Caki2 (cell line): ENCODE data around the gene CPLX1. TPM values are rescaled to one million over a fixed set of nuclear protein-coding genes. Genes with fewer than 3 reads are reported as not detected.

Source experiments
- DNase-seq: peaks from one replicate; pipeline ENCODE4 v3.0.0-alpha.2; 2015; ENCODE audit warnings: low read depth
- in situ Hi-C: cut with HindIII; loops from 2 replicates; pipeline ENCODE4 v1.10.0; 2016; ENCODE audit warnings: low sequenced_read_pairs, low pct_unique_long_range_greater_than_20kb, mixed read lengths
- total RNA-seq: library from RNA; depleted of rRNA; stranded (reverse); fragments of >200 nt; shearing (Covaris generic); gene quantifications from 2 replicates; pipeline ENCODE4 v1.2.3, GENCODE V29; 2014; ENCODE audit warnings: low replicate concordance

The CPLX1 gene
- total RNA-seq, 1 experiment from 2014 or later = 1.5 TPM

- no peak for DNase-seq
- in situ Hi-C loops = no loop called here
Measured at GRCh38 chr4:836003-836511, 10.1 kb upstream of the CPLX1 start.

DNA sequence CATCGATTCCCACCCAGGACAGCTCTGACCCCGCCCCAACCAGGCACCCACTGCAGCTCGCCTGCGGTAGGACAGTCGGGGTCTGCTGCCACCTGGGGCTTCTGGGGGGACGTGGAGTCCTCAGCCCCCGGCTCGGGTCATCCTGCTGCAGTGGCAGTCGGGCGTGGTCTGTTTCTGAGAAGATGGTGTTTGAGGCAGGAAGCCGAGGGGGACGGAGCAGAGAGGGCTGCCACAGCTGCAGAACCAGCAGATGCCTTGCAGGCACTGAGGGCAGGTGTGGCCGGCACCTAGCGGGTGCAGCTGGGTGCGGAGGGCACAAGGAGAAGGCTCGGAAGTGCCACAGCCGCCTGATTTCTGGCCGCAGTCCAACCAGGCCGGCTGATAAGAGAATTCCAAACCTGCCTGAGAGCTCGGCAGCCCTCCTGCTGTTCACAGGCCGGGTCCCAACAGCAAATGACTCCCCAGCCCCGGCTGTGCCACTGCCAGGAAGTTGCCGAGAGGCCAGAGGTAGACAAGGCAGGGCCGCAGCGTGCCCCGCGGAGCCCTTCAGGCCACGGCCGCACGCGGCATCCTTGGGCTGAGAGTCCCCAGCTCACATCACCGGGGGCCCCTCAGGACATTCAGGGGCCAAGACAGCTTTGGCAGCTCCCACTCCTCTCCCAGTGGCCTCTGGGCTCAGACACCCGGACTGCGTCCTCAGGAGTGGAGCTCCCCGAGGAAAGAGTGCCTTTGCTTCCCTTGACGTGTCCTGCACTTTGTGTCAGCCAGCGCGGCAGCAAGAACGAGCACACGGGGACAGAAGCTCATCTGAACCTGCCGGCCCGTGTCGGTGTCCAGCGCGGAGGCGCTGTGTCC, 9.4 kb upstream of the CPLX1 start:
- no peak for DNase-seq
- in situ Hi-C loops = no loop called here

DNA sequence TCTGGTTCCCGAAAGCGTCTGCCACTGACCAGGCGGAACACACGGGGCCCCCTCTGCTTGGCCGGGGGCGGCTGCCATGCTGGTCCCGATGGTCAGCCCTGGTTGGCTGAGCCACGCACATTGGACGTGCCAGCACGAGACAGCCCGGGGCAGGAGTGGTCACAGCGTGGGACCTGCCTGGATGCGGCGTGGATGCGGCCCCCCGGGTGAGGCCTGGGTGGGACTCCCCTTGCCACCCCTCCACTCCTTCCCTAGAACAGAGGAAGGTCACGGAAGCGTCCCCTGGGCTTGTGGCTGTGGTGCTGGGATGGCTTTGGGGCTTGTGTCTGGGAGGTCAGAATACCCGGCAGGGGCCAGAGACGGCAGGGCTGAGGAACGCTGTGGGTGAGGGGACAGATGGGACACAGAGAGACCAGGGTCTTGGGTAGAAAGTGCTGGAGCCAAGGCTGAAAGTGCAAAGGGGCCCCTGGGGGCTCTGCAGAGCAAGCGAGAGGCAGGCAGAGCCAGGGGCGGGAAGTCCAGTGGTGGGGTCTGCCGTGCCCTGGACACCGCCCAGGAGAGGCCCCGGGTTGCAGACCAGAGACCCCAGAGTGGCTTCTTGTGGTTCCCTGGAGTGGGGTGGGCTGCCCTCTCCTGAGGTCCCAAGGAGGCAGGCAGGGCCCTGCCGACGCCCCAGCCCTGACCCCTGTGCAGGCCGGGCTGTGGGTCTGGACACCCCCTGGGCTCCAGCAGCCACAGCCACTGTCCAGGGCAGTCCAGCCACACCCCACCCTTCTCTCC, 8.6 kb upstream of the CPLX1 start:
- in situ Hi-C loops = no loop called here

GRCh38 chr4:833731-834367, 7.9 kb upstream of the CPLX1 start:
- in situ Hi-C loops = no loop called here
- DNase-seq = no peak

More for the DNA sequence above, 8.6 kb upstream of the CPLX1 start:
- DNase-seq = no peak

- in situ Hi-C loops = no loop called here
Measured at GRCh38 chr4:833156-833555, 7.2 kb upstream of the CPLX1 start.

GRCh38 chr4:832536-832935, 6.6 kb upstream of the CPLX1 start:
- DNase-seq = no peak
- in situ Hi-C loops = no loop called here

More at GRCh38 chr4:833156-833555, 7.2 kb upstream of the CPLX1 start:
- no peak for DNase-seq

DNA sequence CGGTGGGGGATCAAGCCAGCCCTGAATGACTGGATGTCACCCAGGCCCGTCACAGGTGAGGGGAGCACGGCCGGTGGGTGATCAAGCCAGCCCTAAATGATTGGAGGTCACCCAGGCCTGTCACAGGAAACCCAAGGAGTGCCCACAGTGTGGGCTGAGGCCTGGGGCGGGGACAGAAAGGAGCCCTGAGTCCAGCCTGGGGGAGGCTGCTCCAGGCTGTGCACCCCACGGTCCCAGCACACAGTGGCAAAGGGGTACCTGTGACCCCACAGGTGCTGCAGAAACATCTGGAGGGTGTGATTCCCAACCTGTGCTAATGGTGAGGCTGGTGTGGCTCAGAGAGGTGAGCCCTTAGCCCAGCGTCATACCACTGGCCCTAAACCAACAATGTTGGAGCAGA, 6.2 kb upstream of the CPLX1 start:
- DNase-seq = no peak
- in situ Hi-C loops = no loop called here

DNA sequence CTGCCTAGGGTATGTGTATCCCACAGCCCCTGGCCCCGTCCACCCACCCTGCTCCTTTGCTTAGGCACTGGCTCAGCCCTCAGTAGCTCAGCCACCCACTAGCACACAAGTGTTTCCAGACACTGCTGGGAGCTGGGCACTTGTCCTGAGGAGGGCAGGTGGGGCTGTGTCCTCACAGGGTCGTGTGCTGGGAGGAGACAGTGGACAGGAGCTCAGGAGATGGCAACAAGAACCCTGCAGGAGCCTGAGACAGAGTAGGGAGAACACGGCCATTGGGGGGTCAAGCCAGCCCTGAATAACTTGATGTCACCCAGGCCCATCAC, 5.5 kb upstream of the CPLX1 start:
- in situ Hi-C loops = no loop called here

GRCh38 chr4:830601-831482, 4.9 kb upstream of the CPLX1 start:
- no peak for DNase-seq
- in situ Hi-C loops = no loop called here

More for the DNA sequence above, 5.5 kb upstream of the CPLX1 start:
- DNase-seq = no peak

GRCh38 chr4:829761-830600, 4.1 kb upstream of the CPLX1 start:
- DNase-seq = no peak
- in situ Hi-C loops = no loop called here

- in situ Hi-C loops = no loop called here
- no peak for DNase-seq
Measured at GRCh38 chr4:829291-829690, 3.4 kb upstream of the CPLX1 start.

GRCh38 chr4:828641-829271, 2.8 kb upstream of the CPLX1 start:
- DNase-seq = no peak
- in situ Hi-C loops = no loop called here

DNA sequence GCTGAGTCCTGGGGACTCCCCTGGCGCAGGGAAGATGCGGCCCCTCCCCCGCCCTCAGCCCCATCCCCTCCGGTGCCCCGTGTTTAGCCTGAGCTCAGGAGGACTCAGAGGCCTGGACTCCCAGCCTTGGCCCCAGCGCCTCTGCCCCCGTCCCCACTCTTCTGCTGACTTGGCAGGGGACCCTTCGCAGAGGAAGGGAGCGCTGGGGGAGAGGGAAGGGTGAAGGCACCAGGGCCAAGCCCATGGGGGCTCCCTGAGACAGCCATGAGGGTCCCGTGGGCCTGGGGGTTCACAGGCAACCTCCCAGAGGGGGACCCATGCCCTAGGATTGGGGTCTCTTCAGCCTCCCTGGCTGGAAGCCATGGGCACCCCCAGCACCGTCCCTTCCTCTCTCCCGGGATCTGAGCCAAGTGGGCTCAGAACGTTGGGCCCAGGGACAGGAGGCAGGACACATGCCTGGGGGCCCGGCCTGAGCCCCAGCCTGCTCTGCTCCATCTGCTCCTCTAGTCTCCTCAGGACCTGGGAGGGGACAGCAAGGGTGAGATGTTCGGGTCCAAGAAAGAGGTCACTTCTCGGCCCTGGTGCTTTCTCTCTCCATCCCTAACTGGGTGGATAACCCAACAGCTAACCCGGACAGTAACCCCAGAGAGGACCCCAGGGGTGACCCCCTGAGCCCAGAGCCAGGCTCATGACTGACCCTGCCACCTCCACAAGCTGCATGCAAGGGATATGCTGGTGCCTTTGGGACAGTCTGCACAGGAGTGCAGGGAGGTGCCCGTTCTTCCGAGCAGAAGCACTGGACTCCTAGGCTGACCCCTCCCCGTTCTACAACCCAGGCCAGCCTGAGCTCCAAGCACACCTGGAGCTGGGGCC, 1.5 kb upstream of the CPLX1 start:
- no peak for DNase-seq
- in situ Hi-C loops = no loop called here

DNA sequence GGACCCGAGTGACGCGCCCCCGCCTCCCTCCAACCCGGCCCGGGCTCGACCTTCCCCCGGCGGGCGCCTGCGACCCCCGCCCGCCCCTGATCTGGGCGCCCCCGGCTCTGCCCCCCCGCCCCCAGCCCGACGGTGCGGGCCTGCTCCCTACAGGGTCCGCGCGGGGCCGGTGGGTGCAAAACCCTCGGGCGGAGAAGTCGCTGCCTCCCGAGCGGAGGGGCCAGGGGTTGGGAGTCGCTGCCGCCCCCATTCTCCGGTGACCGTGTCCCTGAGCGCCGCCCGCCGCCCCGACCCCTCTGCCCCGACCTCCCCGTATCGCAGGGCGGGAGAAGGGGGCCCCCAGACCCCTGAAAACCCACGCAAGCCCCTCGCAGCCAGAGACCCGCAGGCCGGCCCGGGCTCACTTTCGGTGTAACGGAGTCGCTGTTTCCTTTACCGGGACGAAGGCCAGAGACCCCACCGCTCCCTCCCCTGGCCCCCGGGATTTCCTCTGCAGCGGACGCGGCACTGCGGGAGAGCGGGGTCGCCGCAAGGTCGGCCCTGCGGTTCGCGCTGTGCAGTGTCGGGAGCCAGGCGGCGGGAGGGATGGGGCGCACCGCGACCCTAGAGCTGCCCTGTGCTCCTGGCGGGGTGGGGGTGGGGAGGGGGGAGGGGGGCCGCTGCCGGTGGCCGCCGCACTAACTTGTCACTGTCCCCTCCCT, 729 bp upstream of the CPLX1 start:
- in situ Hi-C loops = no loop called here
- no peak for DNase-seq
